ENCODE data around the gene TNNT1.
A peak's percentile ranks its signal among the peaks of the same experiment; 100 is the strongest.

The TNNT1 gene

GRCh38 chr19:55158848-55159749, 10.1 kb upstream of the TNNT1 start:
- H3K4me1 ChIP-seq (ENCODE audit: control insufficient read depth, insufficient read depth, low read length), result peaks cover 6% of the 10 kb centered on the region
- no peak overlapping the region for H3K27ac ChIP-seq (ENCODE audit: extremely low read depth, low read depth, low read length)
- no peak overlapping the region for H3K4me3 ChIP-seq (ENCODE audit: low read depth, low read length)
- CTCF ChIA-PET, result interaction anchor here (0.6 to 4.5 kb wide), 30 partner anchors 10 to 770 kb away, joined by 3 to 107 read pairs (median 4); partner anchors contain the start of genes NLRP11 and TNNT1
- no peaks in the 10 kb centered on the region for H3K9me3 ChIP-seq (ENCODE audit: control insufficient read depth, insufficient read depth, low read depth, low read length)
- no peaks in the 10 kb centered on the region for H3K36me3 ChIP-seq (ENCODE audit: control insufficient read depth in 2 of 2, insufficient read depth in 1 of 2, low read length in 2 of 2)
- POLR2A ChIA-PET, result interaction anchor here (0.7 to 2.8 kb wide), 5 partner anchors 12 to 248 kb away, joined by 3 to 19 read pairs (median 3); partner anchors contain the start of genes PPP1R12C and UBE2S
- TF ChIP-seq ZNF544 (tag by site-specific recombination; IDR thresholded peaks at IDR 0.05), result no peak
- no peak for TF ChIP-seq ZNF26 (tag by site-specific recombination; IDR thresholded peaks at IDR 0.05)
- TF ChIP-seq ZNF354C (tag by site-specific recombination; IDR thresholded peaks at IDR 0.05; ENCODE audit: borderline replicate concordance, low read depth), result no peak
- no peak for TF ChIP-seq ZNF658 (tag by site-specific recombination; IDR thresholded peaks at IDR 0.05)
- no peak for TF ChIP-seq ZFP37 (tag by site-specific recombination; IDR thresholded peaks at IDR 0.05)
- TF ChIP-seq ZNF488 (tag by site-specific recombination; IDR thresholded peaks at IDR 0.05), result no peak
- TF ChIP-seq, protein P1, sequence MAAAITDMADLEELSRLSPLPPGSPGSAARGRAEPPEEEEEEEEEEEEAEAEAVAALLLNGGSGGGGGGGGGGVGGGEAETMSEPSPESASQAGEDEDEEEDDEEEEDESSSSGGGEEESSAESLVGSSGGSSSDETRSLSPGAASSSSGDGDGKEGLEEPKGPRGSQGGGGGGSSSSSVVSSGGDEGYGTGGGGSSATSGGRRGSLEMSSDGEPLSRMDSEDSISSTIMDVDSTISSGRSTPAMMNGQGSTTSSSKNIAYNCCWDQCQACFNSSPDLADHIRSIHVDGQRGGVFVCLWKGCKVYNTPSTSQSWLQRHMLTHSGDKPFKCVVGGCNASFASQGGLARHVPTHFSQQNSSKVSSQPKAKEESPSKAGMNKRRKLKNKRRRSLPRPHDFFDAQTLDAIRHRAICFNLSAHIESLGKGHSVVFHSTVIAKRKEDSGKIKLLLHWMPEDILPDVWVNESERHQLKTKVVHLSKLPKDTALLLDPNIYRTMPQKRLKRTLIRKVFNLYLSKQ (tag by site-specific recombination; IDR thresholded peaks at IDR 0.05; ENCODE audit: borderline replicate concordance), result no peak
- peak; percentile 24; the same call in 1 of the 2 replicates for TF ChIP-seq ZBTB48 (tag by site-specific recombination; IDR thresholded peaks at IDR 0.05)
- TF ChIP-seq ZNF548 (tag by site-specific recombination; IDR thresholded peaks at IDR 0.05), result no peak
- TF ChIP-seq ZNF501 (tag by site-specific recombination; IDR thresholded peaks at IDR 0.05), result no peak
- TF ChIP-seq ZNF292 (tag by site-specific recombination; IDR thresholded peaks at IDR 0.05; ENCODE audit: borderline replicate concordance, low read depth), result no peak
- no peak for TF ChIP-seq ZNF155 (tag by site-specific recombination; IDR thresholded peaks at IDR 0.05)
- TF ChIP-seq ZNF747 (tag by site-specific recombination; IDR thresholded peaks at IDR 0.05), result no peak
- no peak for TF ChIP-seq ZNF18 (tag by site-specific recombination; IDR thresholded peaks at IDR 0.05)
- TF ChIP-seq, protein P2, sequence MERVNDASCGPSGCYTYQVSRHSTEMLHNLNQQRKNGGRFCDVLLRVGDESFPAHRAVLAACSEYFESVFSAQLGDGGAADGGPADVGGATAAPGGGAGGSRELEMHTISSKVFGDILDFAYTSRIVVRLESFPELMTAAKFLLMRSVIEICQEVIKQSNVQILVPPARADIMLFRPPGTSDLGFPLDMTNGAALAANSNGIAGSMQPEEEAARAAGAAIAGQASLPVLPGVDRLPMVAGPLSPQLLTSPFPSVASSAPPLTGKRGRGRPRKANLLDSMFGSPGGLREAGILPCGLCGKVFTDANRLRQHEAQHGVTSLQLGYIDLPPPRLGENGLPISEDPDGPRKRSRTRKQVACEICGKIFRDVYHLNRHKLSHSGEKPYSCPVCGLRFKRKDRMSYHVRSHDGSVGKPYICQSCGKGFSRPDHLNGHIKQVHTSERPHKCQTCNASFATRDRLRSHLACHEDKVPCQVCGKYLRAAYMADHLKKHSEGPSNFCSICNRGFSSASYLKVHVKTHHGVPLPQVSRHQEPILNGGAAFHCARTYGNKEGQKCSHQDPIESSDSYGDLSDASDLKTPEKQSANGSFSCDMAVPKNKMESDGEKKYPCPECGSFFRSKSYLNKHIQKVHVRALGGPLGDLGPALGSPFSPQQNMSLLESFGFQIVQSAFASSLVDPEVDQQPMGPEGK (tag by site-specific recombination; IDR thresholded peaks at IDR 0.05), result peak; percentile 67
- TF ChIP-seq ZNF324 (tag by site-specific recombination; IDR thresholded peaks at IDR 0.05), result no peak
- no peak for TF ChIP-seq ZNF138 (tag by site-specific recombination; IDR thresholded peaks at IDR 0.05; ENCODE audit: borderline replicate concordance)
- TF ChIP-seq BCL11A (tag by site-specific recombination; IDR thresholded peaks at IDR 0.05; ENCODE audit: low read depth), result no peak
- TF ChIP-seq ZNF239 (tag by site-specific recombination; IDR thresholded peaks at IDR 0.05), result no peak
- no peak for TF ChIP-seq ZNF621 (tag by site-specific recombination; IDR thresholded peaks at IDR 0.05)
- no peak for TF ChIP-seq ZNF202 (tag by site-specific recombination; IDR thresholded peaks at IDR 0.05; ENCODE audit: borderline replicate concordance)
- TF ChIP-seq ZNF791 (tag by site-specific recombination; IDR thresholded peaks at IDR 0.05), result no peak
- TF ChIP-seq ZNF76 (tag by site-specific recombination; IDR thresholded peaks at IDR 0.05; ENCODE audit: borderline replicate concordance, low read depth), result no peak
- TF ChIP-seq EGR2 (tag by site-specific recombination; IDR thresholded peaks at IDR 0.05; ENCODE audit: low read depth), result no peak
- peak; percentile 81 for TF ChIP-seq SP2 (tag by site-specific recombination; IDR thresholded peaks at IDR 0.05)
- peak; percentile 58 for TF ChIP-seq ZEB2 (tag by site-specific recombination; IDR thresholded peaks at IDR 0.05)
- TF ChIP-seq CTCF (tag by site-specific recombination; IDR thresholded peaks at IDR 0.05), result no peak
